ENCODE results near the gene NDUFS2.
"Not testable (repeated sequence)": the region's sequence is repeated elsewhere in the genome, so short reads cannot be mapped to it uniquely, and the experiment has no call there.

Gene NDUFS2

DNA sequence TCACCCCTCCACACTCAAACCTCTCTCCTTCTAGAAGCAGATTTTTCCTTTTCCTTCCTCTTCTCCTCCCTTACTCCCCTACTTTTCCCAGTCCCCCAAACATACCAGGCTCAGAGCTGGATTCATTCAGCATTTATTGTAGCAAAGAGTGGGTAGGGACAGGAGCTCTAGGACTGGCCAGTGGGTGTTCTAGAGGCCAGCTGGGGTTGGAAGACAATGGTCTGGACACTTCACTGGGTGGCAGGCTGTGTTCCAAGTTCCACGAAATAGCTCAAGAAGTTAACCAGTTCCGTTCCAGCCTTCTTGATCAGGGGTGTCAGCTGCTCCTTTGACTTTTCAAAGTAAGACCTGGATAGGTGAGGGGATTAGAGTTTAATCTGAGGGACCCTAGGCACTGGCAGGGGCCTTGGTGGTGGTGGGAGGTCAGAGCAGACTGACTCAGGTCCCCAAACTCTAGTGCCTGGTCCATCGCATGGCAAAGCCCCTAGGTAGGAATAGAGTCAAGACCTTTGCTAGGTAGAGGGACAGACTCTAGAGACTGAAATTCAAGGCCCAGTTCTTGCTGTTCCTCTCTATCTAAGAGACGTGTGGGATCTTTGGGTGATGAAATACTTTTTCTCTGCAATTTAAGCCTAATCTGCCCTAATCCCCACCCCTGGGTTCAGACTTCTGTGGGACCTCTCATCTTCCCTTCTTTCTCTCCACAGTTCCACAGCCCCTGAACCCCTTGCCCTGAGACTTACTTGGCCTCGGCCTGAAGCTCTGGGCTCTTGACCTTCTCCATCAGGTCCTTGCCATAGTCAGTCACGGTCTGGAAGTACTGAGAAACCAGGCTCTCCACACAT, 20.2 kb downstream of the NDUFS2 start:
- DNase-seq: no peak

DNA sequence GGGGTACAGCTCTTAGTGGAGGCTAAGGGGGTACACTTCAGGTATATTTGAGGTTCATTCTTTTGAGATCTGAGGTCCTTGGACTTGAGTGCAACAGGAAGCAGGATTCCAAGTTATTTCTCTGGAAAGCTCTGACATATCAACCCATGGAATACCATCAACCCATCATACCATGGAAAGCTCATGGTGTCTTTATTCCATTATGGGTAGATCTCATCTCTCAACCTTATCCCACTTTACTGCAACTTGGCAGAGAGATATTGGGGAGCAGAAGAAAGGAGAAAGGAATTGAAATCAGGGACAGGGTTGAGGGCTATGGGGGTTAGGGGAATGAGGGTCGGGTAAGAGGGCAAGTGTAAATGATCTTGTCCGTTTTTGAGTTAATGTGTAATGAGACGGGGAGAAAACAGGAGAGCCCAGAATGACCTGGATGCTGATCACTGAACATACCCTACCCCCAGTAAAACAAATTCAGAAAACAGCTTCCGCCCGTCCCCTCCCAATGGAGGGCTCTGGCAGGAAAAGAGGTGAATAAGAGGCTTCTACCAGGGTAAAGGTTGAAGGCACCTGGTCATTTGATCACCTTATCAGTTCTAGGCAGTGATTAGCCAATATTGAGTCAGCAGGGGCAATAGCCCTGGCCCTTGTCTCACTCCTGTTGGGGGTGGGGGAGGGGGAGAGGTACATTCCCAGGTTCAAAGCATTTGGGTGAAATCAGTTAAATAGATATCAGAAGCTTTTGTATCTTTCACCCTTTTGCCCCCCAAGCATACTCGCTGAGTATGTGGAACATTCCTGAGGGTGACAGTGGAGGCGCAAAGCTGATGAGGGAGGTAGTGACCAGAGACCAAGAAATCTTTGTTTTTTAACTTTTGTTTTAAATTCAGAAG, 21.9 kb downstream of the NDUFS2 start:
- DNase-seq: no peak

DNA sequence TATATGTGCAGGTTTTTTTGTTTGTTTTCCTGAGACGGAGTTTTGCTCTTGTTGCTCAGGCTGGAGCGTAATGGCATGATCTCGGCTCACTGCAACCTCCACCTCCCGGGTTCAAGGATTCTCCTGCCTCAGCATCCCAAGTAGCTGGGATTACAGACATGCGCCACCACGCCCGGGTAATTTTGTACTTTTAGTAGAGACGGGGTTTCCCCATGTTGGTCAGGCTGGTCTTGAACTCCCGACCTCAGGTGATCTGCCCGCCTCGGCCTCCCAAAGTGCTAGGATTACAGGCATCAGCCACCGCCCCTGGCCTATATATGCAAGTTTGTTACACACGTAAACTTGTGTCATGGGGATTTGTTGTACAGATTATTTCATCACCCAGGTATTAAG, 22.5 kb downstream of the NDUFS2 start:
- not testable (repeated sequence) for DNase-seq

DNA sequence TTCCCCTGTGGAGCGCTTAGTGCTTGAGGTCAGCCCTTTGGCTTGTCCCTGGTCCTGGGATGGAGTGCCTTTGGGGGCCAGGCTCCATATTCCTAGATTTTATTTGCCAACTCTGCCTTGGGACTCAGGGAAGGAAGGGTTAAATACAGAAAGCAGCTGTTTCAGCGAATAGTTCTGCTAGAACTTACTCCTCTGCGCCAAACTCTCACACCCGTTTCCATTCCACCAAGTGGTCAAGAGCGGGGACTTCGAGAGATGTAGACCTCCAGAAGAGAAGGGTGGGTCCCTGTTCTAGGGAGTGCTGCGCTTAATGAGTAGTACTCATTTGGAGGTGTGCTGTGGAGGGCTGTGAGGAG, 23.0 kb downstream of the NDUFS2 start:
- DNase-seq: no peak

DNA sequence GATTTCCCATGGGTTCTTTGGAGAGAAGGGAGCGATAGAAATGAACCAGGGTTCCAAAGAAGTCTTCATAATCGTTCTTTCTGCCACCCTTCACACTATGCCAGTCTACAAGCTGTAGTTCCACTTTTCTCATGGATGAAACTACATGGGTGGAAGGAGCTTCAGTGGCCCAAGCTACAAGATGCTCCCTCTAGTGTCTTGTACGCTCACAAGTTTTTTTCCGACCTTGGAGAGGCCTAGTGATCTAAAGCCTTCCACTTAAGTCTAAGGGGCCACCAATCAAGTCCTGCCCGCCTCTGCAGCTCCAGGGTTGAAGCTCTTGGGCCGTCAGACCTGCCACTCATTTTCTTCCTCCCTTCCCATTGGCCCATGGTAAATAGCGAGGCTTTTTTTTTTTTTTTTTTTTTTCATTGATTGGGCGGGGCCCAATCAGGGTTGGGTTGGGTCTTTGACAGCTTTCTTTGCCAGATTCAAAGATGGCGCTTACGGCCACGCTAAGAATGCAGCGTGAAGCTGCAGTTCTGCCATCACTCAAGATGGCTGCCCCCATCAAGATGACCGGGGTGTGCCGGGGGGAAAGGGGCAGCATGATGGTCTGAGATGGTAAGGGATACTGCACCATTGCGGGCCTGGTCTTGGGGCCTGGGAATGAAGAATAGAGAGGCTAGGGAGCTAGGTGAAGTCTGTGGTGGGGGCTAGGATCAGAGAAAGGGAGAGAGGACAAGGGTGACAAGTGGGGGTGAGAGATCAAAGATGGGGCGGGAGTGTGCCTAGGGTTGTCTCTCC, 23.6 kb downstream of the NDUFS2 start, which contains the start of gene TOMM40L:
Gene TOMM40L, plus strand, starts transcription at position 527 of the 786 bp plus-strand sequence. CDS start 430 bp downstream, outside the sequence.
- DNase-seq: peak; percentile 85

DNA sequence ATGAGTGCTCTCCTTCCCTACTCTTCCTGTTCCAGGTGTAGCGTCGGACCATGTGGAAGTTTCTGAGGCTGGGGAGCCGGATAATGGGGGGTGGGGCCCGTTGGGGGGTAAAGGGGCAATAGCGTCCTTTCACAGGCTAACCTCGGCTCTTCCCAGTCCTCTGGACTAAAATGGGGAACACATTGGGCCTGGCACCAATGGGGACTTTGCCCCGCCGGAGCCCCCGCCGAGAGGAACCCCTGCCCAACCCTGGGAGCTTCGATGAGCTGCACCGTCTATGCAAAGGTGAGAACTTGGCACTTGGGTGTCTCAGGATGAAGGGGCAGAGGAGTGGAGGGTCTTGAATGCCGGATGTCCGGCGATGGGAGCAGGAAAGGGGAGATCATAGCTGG, 24.1 kb downstream of the NDUFS2 start:
- no peak for DNase-seq

DNA sequence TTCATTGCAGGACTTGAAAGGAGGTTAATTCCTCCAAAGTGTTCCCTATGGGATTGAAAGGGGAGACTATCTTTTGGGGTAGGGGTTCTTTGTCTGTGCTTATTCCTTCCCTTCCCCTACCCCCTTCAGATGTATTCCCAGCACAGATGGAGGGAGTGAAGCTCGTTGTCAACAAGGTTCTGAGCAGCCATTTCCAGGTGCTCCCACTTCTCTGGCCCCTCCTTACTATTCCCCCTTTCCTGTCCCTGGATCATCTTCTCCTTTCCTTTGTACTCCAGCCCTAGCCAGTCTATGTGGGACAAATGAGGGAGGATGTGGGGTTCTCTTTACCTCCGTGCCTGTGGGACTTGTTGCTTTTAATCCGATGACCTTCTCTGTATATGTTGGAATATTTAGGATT, 24.6 kb downstream of the NDUFS2 start:
- DNase-seq: no peak

DNA sequence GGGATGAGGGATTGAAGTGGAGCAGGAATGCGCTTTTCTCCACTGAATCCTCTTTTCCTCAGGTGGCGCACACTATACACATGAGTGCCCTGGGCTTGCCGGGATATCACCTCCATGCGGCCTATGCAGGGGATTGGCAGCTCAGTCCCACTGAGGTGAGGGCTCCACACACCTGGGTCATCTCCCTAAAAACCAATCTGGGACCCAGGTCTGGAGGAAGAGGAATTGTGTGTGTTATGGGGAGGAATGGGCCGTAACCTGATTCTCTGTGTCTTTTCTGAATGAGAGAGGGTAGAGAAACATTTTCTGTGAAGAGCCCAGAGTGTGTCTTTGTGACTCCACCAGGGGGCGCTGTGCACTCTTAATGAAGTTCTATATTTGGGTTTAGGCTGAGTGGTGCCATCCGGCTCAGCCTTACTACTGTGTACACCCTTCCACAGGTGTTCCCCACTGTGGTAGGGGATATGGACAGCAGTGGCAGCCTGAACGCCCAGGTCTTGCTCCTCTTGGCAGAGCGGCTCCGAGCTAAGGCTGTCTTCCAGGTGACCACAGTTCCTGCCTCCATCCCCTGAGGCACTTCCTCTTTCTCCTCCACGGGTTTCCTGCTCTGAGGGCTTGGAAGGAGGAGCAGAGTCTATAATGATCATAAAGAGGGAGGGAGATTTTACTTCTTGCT, 25.2 kb downstream of the NDUFS2 start:
- DNase-seq: peak; percentile 93

DNA sequence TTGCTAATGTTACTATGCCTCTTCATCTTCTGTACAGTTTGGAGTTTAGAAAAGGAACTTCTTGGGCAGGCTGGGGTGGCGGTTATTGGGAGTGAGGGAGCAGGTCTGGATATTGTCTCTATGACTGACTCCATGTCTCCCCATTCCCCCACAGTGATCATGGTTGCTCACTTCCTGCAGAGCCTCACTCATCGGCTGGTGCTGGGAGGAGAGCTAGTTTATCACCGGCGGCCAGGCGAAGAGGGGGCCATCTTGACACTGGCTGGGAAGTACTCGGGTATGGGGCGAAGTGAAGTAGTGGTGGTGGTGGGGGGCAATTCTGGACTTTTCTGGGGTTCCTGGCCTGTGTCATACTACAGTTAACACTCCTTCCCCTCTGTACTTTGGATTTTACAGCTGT, 25.9 kb downstream of the NDUFS2 start:
- no peak for DNase-seq

DNA sequence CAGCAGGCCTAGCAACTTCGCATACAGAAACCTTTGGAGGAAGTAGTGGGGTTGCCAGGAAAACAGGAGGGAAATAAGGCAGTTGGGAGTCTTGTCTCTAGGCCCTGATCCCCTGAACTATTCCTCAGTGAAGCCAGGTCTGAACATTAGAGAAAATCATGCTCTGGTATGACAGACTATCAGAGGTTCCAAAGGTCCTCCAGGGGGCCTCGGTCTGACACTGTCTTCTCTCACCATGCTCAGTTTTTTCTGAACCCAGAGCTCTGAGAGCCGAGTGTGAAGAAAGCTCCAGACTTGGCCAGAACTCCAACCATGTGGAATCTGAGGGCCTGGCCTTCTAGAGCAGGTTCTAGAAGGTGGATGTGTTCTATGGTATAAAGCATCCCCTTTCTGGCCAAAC, 27.7 kb downstream of the NDUFS2 start:
- no peak for DNase-seq

DNA sequence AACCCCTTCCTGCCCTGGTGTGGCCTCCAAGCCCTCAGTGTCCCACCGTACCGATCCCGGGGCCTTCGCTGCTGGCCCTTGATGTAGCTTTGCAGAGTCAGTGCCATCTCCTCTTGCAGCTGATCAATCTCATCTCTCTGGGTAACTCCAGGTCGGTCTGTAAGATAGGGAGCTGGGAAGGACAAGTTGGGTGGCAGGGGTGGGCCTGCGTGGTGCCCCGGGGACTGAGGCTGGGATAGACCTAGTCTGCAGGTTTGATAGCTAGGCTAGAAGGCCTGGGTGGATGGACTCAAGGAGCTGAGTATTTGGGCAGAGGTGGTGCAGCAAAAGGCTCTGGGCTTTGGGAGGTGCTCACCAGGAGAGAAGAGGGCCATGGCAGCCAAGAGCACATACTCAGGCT, 28.6 kb downstream of the NDUFS2 start:
- no peak for DNase-seq

DNA sequence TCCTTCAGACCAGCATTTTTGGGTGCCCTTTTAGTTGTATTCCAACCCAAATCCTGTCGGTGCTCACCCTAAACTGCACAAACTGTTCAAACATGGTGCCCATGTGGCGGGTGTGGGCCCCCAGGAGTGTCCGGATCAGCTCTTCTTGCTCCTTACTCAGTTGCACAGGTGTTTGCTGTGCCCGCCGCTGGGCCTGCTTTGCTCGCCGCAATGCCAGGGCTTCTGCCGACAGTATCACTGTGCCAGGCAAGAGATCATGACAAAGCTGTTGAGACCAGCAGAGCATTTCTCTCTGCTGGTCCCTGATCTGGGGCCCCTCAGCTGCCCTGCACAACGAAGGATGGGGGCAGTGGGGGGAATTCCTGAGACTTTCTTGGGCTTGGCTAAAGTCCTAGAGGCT, 30.9 kb downstream of the NDUFS2 start:
- no peak for DNase-seq

DNA sequence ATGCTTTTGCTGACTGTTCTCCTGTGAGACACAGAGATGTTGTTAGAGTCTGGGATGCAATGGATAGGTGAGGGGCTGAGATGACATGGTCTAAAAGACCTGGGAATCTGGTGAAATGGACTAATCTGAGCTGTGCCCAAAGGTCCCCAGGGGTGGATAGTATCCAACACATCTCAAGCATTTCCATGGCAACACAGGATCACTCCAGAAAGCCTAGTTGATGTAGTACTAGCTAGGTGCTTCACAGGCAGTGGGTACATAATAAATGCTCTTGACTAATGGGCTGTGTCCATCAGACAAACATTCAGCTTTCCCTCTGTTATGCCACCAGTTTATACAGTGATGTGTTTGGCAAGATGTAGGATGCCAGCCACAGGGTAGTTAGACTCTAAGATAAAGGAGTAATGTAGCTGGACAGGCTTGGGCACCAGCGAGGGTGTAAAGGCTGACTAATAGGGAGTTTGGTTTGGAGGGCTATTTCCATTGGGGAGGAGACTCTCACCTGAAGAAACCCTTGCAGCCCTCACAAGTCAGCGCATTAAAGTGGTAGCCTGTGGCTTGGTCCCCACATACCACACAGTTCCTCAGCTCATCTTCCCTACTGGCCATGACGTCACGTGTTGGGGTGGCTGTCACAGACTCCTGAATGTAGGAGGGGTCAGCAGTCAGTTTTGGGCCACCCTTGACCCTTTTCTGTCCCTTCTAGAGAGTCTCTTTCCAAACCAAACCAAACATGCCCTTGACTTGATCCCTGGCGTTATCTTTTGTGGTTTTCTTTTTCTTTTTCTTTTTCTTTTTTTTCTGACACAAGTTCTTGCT, 34.0 kb downstream of the NDUFS2 start:
- DNase-seq: no peak

DNA sequence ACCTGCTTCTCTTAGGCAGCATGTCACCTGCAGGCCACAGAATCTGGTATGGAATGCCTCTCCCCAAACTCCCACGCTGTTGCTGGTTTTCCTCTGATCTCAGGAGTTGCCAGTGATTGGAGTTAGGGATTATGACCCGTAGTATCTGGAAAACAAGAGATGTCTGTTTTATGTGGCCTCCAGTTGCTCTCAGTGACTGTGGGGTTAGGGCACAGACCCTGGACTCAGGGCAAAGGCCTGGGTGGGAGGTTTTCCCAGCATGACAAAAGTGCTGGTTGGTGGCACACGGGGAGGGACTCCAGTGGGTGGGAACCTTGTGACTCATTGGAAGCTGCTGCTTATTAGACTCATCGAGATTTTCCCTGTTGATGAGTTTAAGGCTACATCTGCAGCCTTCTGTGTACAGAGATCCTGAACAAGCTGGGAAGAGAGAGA, 35.9 kb downstream of the NDUFS2 start, which contains the start of gene NR1I3:
Gene NR1I3, minus strand, starts transcription at position 165 of the 435 bp plus-strand sequence. CDS start 1,638 bp downstream, outside the sequence.
- DNase-seq: no peak

DNA sequence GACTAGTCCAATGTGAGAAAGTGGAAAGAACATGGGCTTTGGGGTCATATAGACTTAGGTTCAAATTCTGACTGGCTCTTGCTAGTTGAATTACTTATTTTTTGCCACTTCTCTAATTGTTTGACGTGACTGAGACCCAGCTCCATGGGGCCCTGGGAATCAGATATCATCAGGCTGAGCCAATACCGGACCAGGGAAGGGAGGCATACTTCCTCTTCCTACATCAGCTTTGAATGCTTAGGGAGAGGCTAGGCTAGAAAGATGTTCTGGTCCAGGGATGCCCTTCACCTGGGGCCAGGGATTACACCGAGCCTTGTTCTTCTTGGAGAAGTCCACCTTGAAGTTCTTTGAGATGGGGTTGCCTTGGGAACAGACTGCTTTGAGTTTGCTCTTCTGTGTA, 39.5 kb downstream of the NDUFS2 start:
- DNase-seq: no peak

DNA sequence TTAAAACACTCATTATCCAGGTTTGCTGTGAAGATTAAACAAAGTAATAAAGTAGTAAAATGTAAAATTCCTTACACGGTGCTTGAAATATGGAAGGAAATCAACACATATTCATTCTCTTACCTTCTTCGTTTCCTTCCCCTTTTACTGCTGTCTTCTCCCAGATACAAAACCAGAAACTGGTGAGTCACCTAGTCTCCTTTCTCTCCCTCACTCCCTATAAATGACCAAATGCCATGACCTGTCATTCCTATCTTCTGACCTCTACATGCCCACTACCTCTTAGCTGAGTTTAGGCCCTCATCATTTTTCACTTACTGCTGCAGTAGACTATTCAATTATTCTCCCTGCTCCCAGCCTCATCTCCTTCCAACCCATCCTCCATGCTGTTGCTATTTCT, 40.1 kb downstream of the NDUFS2 start:
- DNase-seq: no peak

DNA sequence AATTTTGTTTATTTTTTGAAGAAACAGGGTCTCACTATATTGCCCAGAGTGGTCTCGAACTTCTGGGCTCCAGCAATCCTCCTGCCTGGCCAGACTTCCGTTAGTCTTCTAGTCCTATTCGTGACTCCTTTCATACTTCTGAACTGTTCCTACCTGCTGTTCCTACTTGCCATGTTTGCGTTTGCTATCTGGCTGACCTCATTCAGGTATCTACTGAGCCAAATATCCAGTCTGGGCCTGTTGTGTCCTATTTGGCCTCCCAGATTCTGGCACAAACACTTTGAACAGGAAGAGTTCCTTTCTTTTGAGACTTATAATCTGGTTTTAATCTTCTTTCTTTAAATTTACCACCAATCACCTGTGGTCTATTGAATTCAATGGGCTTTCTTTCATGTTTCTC, 42.7 kb downstream of the NDUFS2 start:
- DNase-seq: no peak

DNA sequence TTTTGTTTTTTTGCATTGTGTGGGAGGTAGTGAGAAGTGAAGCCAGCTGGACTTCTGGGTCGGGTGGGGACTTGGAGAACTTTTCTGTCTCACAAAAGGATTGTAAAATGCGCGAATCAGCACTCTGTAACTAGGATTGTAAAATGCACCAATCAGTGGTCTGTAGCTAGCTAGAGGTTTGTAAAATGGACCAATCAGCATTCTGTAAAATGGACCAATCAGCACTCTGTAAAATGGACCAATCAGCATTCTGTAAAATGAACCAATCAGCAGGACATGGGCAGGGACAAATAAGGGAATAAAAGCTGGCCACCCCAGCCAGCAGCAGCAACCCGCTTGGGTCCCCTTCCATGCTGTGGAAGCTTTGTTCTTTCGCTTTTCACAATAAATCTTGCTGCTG, 47.9 kb downstream of the NDUFS2 start:
- not testable (repeated sequence) for DNase-seq

DNA sequence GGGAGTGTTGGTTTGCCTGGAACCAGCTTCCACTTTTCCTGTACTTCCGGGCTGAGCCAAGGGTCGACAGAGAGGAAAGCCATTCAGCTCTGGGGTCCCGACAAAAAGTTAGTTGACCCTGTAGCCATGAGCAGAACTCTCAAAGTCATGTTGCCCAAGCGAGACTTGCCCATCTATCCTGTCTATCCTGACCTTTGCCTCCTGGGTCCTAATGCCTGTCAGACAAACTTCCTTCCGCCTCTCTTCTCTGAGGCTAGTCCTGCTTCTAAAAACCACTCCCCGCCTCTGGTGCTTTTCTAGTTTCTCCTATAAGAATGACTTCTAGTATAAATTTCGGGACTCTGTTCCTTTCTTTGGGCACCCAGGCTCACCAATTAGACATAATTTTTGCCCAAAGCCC, 48.7 kb downstream of the NDUFS2 start:
- DNase-seq: no peak

DNA sequence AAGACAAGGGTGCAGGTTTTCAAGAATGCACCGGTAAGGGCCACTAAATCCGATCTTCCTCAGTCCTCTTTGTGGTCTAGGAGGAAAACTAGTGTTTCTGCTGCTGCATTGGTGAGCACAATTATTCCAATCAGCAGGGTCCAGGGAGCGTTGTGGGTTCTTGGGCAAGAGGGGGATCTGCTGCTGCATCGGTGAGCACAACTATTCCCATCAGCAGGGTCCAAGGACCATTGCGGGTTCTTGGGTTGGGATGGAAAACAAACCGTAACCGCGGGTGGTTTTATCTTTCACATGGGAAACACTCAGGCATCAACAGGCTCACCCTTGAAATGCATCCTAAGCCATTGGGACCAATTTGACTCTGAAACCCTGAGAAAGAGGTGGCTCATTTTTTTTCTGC, 49.4 kb downstream of the NDUFS2 start:
- DNase-seq: no peak

DNA sequence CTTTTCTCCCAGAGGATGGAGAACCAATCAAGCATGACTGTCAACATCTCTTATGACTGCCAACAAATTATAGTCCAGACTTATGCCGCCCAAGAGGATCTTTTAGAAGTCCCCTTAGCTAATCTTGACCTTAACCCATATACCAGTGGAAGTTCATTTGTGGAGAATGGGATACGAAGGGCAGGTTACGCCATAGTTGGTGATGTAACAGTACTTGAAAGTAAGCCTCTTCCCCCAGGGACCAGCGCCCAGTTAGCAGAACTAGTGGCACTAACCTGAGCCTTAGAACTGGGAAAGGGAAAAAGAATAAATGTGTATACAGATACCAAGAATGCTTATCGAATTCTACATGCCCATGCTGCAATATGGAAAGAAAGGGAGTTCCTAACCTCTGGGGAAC, 53.1 kb downstream of the NDUFS2 start:
- not testable (repeated sequence) for DNase-seq
